GM18517 (cell line): Measurements from ENCODE around the gene SLC9A8.
"Not testable (repeated sequence)": the region's sequence is repeated elsewhere in the genome, so short reads cannot be mapped to it uniquely, and the experiment has no call there.

Source experiments
- ATAC-seq: cut with Tn5 transposase; IDR thresholded peaks from one replicate; pipeline ENCODE4 v1.9.1; 2021; ENCODE audit warnings: mild to moderate bottlenecking, moderate library complexity; ENCODE audit not compliant: unreplicated experiment

The SLC9A8 gene

DNA sequence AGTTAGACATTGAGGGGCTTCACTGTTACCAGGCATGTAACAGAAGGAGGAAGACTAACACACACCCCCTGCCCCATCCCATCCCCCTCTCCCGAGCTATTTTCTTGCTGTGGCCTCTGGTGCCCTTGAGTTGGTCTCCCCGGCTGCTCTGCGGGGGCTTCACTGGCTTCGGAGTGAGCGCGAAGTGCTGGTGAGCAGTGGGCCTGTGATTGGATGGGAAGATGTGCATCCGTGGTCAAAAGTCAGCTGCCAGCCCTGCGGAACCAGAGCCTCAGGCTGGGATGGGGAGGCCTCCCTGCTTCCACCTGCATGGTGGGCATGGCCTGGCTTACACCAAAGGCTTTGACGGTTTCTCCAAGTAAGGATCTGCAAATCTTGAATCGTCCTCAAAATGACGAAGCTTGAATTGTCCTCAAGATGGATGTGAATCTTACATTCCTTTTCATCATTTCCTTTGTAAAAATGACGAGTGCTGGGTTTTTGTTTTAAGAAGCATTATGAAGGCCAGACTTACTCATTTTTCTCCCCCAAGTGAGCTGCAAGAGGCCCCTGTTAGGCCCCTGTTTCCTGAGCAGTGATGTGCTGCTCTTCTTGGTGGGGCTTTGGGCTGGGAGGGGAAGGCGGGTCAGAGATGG lies 79.0 kb downstream of the SLC9A8 start:
- no peak for ATAC-seq

DNA sequence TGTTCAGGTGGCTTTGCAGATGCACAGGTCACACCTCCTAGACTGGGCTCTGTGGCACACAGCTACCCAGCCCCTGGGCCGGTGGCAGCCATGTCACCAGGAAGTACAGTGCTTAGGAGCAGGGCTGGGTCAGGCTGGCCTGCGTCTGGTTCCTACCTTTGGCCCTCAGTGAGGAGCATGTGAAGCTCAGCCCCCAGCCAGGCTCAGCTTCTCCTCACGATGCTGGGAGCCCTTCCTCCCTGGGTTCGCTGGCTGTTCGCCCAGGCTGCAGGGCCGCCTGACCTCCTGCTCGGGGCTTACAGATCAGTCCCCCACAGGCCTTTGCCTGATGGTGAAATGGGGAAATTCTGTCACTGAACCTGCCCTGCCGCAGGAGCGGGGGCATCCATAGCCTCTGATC lies 79.6 kb downstream of the SLC9A8 start:
- ATAC-seq: no peak

DNA sequence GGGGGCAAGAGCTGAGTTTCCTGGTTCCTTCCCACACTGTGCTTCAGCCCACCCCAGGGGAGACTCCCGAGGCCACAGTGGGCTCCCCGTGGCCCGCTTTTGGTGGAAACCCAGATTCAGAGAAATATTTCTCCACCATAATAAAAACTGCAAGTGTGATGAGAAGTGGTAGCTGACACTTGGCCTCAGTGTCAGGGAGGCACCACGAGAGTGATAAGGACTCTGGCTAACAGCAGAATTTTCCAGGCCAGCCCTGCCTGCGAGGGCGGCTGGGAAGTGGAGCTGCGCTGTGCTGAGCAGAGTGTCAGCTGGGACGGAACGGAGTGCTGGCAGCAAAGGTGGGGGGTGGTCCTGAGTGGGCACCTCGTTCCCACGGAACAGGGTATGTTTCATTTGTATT lies 80.2 kb downstream of the SLC9A8 start:
- no peak for ATAC-seq

DNA sequence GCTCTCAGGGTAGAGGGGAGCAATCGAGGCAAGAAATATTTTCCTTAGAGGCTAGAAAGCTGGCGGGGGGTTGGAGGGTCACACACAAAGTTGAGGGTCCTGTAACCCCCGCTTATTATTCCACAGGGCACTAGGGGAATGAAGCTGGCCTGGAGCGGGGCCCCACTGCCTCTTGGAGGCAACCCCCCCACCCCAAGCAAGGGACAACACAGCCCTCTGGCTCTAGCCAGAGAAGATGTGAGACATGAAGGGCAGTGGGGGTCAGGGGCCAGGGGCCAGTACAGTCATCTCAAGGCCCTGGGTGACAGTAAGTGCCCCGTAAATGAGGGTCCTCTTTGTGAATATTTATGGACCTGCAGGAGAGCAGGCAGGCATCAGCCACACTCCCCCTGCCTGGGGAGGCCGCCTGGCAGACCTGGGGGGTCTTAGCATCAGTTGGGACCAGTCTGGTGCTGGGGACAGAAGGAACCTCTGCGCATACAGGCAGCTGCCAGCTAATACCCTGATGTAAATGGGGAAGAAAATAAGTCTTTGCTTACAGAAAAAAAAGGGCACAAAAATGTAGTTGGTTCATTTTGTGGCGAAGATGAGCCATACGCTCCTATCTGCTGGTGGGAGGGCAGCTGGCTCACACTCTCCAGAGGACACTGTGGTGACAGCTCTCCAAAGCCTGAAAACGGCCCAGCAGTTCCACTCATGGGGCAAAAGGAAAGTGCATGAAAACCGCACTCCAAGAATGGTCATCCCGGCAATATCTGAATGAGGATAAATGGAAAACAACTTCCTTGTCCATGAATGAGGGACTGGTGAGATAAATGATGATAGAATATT lies 80.8 kb downstream of the SLC9A8 start:
- no peak for ATAC-seq

DNA sequence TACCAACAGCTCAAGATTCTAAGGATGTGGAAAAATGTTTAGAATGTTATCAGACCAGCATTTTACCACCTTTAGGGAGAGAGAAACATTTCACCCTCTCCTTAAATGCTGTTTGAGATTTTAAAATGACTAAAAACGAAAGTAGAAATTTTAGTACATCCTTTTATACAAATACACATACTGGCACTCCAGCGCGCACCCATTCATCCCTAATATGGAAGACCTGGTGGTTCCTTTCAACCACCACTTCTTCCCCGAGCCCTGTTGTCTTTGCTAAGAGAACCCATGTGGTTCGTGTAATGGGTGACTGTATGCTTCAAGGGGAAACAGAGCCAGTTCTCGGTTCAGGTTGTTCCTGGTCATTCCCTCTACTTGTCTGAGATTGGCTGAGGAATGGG lies 81.4 kb downstream of the SLC9A8 start:
- ATAC-seq: no peak

DNA sequence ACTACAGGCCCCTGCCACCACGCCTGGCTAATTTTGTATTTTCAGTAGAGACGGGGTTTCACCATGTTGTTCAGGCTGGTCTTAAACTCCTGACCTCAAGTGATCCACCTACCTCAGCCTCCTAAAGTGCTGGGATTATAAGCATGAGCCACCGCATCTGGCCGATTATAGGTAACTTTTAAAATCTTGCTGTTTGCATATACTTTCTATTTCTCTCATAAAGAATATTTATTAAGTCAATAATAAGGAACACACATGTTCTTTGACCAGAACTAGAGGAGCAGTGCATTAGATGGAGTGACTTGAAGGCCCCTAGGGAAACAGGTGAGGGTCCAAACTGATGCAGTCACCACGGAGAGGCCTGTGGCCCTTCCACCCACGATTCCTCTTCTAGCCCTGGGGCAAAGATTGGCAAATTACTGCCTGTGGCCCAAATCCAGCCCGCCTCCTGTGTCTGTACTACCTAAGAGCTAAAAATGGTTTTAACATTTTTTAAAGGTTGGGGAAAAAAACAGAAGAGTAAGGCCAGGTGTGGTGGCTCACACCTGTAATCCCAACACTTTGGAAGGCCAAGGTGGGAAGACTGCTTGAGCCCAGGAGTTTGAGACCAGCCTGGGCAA lies 83.0 kb downstream of the SLC9A8 start:
- not testable (repeated sequence) for ATAC-seq

DNA sequence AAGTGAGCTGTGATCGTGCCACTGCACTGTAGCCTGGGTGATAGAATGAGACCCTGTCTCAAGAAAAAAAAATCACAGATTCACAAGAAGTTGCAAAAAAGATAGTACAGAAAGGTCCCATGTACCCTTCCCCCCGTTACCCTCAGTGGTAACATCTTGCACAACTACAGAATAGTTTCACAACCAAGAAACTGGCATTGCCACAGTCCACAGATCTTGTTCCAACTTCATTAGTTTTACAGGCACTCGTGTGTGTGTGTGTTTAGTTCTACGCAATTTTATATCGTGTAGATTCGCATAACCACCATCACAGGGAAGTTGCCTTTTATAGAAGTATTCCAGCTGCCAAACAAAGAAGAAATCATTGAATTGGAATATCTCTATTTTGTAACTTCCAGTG lies 83.6 kb downstream of the SLC9A8 start:
- ATAC-seq: no peak

DNA sequence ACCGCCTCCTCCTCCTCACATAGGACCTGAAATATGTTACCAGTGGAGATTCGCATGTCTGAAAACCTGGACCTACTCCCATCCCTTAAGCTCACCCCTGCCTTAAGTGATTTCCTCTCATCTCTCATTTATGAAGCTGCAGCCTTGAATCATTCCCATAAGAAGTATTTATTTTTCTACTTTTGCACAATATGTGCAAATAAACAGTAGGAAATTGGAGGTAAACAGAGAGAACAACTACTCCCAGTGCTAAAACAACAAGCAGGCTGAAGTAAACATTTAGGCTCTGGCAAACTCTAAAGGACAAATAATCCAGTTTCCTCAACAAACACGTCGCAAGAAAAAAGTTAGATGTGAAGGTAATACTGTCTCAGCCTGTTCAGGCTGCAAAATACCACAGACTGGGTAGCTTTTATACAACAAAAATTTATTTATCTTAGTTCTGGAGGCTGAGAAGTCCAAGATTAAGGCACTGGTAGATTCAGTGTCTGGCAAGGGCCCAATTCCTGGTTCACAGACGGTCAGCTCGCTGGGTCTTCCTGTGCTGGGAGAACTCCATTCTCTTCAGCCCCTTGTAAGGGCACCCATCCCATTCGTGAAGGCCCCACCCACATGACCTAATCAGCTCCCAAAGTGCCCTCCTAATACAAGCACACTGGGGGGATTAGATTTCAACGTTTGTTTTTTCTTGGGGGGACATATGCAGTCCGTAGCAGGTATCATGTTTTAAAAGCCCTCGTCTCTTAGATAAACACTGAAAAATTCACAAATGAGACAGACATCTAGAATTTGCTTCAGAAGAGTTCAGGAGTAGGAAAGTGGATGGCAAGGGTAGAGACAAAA lies 87.1 kb downstream of the SLC9A8 start:
- no peak for ATAC-seq

DNA sequence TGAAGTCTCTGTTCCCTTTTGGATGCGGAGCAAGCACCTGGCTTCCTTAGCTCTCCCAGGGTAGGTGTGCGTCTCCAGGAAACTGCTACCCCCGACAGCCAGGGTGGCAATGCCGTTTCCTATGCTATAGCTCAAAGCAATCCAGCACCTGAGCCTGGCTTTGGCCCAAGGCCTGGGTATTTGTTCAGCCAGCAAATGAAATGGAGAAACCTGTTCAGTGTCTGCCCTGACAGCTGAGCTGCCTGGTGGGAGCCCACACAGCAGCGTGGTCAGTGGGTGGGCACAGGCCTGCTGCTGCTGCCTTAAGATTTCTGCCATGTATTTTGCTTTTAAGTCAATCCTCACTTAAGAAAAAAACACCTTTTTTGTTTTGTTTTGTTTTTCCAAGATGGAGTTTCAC lies 89.0 kb downstream of the SLC9A8 start:
- no peak for ATAC-seq

DNA sequence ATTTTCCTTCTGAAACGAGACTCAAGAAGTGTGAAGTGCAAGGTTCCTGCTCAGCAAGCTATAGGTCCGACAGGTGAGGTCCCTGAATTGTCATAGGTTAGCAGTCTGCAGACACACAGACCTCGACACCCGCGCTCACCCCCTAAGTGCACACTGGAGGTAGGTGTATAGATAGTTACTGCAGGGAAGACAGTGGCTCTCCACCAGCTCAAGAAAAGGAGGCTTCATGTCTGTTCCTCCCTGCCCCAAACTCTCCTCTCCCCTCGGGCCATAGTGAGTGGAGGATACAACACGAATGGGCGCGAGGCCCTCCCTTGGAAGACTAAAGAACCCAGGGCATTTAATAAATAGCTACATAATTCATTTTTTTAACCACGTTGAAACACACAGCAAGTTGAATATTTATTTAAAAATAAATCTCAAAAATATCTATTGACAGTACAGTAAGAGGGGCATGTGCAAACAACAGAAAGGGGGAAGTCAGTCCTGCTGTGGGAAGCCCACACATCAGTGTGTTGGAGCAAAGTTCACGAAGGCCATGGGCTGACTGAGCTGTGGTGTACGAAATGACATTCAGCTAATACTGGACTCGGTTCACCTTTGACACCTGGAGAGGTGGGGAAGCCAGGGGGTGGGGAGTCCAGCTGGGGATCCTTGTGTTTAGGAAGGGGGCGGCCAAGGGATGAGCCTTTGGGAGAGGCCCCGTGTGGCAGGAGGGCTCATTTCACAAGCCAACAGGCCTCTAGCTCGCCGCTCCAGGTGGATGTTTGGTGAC lies 92.0 kb downstream of the SLC9A8 start:
- no peak for ATAC-seq

DNA sequence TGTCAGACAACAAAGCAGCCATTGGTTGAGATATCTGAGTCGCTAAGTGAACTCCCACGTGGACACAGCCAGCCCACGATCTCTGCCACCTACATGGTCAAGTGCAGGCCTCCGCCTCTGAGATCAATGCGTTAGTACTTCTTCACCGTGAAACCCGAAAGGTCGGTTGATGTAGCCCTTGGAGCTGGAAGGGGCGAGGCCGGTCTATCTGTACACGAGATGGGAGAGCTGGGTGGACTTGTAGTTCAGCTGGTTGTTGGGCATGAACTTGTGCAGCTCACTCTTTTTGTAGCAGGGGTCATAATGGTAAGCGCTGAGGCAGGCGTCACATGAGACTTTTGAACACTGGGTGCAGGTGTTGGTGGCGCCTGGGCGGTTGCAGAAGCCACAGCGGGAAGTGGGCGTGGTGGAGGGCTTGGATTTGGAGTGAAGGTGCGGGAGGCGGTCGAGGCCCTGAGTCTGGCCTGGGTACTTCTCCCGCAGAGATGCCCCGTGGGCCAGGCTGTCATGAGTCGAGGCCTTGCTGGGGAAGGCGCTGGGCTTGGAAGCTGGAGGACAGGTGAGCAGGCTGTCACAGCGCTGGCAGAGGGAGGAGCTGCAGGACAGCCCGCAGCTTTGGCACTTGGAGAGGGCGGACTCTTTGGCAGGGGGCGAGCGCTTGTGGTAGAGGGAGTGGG lies 92.9 kb downstream of the SLC9A8 start:
- ATAC-seq: no peak

DNA sequence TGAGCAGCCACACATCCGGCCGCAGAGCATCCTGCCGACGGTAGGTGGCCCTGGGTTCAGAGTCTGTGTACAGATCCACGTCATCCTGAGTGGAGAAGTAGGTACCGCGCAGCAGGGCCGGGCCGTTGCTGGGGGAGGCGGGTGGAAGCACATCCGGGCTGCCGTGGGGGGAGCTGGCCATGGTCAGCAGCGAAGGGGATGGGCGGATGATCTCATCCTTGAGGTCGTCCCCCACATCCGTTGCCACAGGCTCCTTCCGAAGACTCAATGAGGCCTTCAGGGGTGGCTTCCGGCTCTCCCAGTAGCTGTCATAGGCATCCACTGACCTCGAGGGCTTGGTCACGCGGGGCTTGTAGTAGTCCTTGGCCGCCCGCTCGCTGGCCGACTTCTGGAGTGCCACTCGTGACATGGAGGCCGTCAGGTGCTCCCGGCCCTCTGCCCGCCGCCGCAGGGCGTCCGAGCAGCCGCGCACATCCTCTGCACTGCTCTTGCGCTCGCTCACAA lies 93.5 kb downstream of the SLC9A8 start:
- no peak for ATAC-seq

DNA sequence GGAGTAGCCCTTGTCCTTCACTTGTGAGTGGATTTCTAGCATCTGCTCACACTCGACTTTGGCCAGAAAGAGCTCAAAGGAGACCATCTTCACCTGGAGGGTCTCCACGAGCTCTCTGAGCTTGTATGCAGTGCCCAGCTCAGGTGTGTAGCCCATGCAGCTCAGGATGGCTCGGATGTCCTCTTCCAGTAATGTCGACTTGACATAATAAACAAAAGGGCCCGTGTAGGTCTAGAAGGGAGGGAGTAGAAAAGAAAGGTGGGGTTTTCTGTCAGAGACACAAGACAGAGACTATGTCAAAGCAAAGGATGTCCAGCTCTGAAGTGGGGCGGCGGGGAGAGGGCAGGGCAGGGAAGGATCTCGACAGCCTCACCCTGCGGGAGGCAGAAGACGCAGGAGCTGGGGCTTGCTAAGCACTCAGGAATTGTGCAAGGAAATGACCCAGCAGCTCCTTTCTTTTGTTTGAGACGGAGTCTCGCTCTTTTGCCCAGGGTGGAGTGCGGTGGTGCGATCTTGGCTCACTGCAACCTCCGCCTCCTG lies 94.1 kb downstream of the SLC9A8 start:
- ATAC-seq: no peak

DNA sequence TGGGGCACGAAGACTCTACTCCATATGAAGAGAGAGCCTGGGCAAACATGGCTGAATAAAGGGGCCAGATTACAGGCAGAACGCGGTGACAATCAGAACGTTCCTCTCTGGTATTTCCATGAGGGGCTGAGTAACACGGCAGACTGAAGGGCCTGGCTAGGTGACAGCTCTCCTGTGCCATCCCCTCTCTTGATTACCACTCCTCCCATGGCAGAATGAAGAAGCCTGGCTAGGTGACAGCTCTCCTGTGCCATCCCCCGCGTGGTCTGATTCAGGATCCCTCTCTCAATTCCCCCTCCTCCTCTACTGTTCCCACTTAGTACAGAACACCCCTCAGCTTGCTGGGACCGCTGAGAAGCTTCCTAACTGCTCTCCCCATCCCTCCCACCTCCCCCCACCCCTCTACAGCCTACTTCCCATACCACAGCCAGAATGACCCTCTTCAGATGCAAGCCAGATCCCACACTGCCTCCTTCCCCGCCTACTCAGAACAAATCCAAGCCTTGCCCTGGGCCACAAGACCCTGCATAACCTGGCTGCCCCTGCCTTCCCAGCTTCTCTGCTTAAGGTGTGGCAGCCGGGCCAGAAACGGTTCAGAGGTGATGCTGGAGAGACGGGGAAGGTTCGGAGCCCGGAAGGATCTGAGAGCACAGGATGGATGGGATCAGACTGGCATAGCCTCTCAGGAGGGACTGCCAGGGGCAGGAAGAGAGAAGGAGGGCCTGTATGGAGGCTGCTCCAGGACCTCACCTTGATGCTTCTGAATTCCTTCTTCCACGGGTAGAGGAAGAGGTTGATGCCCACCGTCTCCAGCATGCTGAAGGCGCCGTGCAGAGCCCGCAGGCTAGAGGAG lies 95.0 kb downstream of the SLC9A8 start:
- no peak for ATAC-seq

DNA sequence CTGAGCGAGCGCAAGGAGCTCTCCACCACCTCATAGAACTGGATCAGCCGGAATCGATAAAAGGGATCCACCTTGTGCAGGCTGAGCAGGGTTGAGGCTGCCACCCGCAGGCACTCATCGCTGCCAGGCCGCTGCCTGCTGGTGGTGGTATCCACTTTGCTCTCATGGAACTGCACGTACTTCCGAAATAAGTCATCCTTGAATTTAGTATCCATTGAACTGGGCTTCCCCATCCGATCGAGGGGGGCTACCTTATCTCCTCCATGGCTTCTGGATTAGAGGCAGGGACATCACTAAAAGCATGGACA lies 95.6 kb downstream of the SLC9A8 start:
- ATAC-seq: no peak

DNA sequence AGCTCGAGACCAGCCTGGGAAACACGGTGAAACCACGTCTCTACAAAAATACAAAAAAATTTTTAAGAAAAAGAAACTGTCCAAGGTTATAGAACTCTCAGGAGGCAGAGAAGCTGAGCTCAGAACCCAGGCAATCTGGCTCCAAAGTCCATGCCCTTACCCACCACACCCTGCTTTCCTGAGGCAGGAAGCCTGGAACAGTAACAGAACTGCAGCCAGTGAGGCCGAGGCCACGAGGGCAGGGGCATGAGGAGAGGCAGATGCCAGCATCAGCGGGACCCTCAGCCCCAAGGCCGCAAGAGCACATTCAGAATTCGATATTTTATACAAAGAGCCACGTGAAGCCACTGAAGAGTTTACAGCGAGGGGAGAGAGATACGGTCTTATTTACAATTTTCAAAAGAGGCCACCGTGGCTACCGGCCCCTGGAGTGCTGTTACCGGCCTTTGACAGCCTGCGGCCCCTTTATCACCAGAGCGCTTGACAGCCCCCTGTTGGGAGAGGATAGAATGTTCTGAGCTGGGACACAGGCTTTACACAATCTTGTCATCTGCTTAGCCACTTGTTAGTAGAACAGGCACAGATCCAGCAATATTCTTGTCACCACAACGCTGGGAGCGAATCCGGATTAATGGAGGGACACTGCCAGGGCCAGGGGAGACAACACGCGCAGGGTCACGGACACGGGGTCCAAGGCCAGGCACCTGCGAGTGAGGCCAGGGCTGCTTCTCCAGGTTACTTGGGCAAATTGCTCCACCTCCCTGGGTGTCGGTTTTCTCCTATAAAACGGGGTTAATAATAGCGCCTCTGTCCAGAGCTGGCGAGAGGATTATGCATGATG lies 97.1 kb downstream of the SLC9A8 start:
- no peak for ATAC-seq

DNA sequence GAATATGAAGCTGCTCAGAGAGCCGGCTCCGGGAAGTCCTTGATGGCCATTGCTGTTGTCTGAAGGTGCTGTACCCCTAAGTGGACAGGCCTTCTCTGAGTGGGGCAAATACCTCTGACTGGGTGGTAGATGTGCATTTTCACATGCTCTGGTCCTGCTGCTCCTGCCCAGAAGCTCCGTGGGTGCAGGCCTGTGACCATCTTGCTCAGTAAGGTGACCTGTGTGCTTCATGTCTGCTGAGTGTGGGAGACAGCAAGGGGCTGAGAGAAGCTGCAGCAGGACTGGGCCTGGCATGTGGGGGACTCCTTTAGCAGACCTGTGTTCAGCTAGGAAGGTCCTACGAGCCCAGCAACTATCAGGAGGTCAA lies 97.7 kb downstream of the SLC9A8 start:
- ATAC-seq: no peak
